Neural cell (in vitro differentiated cells): Measurements from ENCODE around the gene PDIA2. TPM values are rescaled to one million over a fixed set of nuclear protein-coding genes. Genes with fewer than 3 reads are reported as not detected.

Experiments used
- H2AFZ ChIP-seq: fragments of 200-600, 300-800 bp; sonication (generic), shearing (Covaris generic); 2 replicates; pipeline ENCODE4 v1.6.0; 2014; ENCODE audit warnings: low read depth, mild to moderate bottlenecking, antibody characterized with exemption, low read length, moderate library complexity
- H3F3A ChIP-seq: fragments of 200-600 bp; shearing (Covaris generic); 2 replicates; pipeline ENCODE4 v1.6.1; 2016; ENCODE audit warnings: mild to moderate bottlenecking, moderate library complexity, mixed read lengths, antibody characterized with exemption, low read length; ENCODE audit not compliant: insufficient read depth, poor library complexity, severe bottlenecking
- H3K27ac ChIP-seq: fragments of 200-600, 300-800 bp; sonication (generic), shearing (Covaris generic); 2 replicates; pipeline ENCODE4 v1.5.1; 2014; ENCODE audit warnings: mild to moderate bottlenecking, low read length, moderate library complexity
- H3K27me3 ChIP-seq: fragments of 300-800, 200-600 bp; sonication (generic), shearing (Covaris generic); 2 replicates; pipeline ENCODE4 v1.6.0; 2014; ENCODE audit warnings: mild to moderate bottlenecking, low read depth, low read length, moderate library complexity; ENCODE audit not compliant: insufficient read depth
- H3K36me3 ChIP-seq: fragments of 300-800, 200-600 bp; sonication (generic), shearing (Covaris generic); 2 replicates; pipeline ENCODE4 v1.5.1; 2014; ENCODE audit warnings: mild to moderate bottlenecking, antibody characterized with exemption, low read length, moderate library complexity; ENCODE audit not compliant: insufficient read depth
- H3K4me2 ChIP-seq: fragments of 300-800, 200-600 bp; sonication (generic), shearing (Covaris generic); 2 replicates; pipeline ENCODE4 v1.6.0; 2014; ENCODE audit warnings: mild to moderate bottlenecking, low read length
- H3K4me3 ChIP-seq: fragments of 300-800, 200-600 bp; sonication (generic), shearing (Covaris generic); 2 replicates; pipeline ENCODE4 v1.5.1; 2014; ENCODE audit warnings: mild to moderate bottlenecking, low read length, moderate library complexity
- H3K79me2 ChIP-seq: fragments of 200-600 bp; shearing (Covaris generic); replicated peaks from 2 replicates; pipeline ENCODE4 v1.6.0; 2014; ENCODE audit warnings: mild to moderate bottlenecking, low read length, moderate library complexity; ENCODE audit not compliant: insufficient read depth
- H3K9ac ChIP-seq: fragments of 300-800, 200-600 bp; sonication (generic), shearing (Covaris generic); 2 replicates; pipeline ENCODE4 v1.6.1; 2016; ENCODE audit warnings: mild to moderate bottlenecking, low read length, mixed read lengths
- H3K9me2 ChIP-seq: fragments of 200-600 bp; shearing (Covaris generic); 2 replicates; pipeline ENCODE4 v1.6.1; 2016; ENCODE audit warnings: mild to moderate bottlenecking, low read length, mixed read lengths; ENCODE audit not compliant: insufficient read depth
- H3K9me3 ChIP-seq: fragments of 200-600, 300-800 bp; sonication (generic), shearing (Covaris generic); 2 replicates; pipeline ENCODE4 v1.6.1; 2016; ENCODE audit warnings: mild to moderate bottlenecking, mixed run types, low read length, moderate library complexity, mixed read lengths
- H4K20me1 ChIP-seq: fragments of 200-600 bp; shearing (Covaris generic); 2 replicates; pipeline ENCODE4 v1.6.1; 2016; ENCODE audit warnings: mild to moderate bottlenecking, mixed run types; ENCODE audit not compliant: insufficient read depth
- EP300 ChIP-seq: fragments of 450-650 bp; conservative IDR thresholded peaks from 2 replicates; pipeline ENCODE4 v1.6.1; 2014; ENCODE audit warnings: antibody characterized with exemption, mild to moderate bottlenecking, moderate library complexity; ENCODE audit not compliant: poor library complexity, severe bottlenecking
- EZH2 ChIP-seq: fragments of 200-600, 300-800 bp; shearing (Covaris generic), sonication (generic); IDR thresholded peaks from 2 replicates; pipeline ENCODE4 v1.6.1; 2014; ENCODE audit warnings: antibody characterized with exemption, low read length, borderline replicate concordance, mild to moderate bottlenecking; ENCODE audit not compliant: insufficient read depth, poor library complexity, severe bottlenecking
- MXI1 ChIP-seq: fragments of 450-650 bp; conservative IDR thresholded peaks from 2 replicates; pipeline ENCODE4 v1.6.1; 2014; ENCODE audit warnings: antibody characterized with exemption, mild to moderate bottlenecking; ENCODE audit not compliant: poor library complexity, severe bottlenecking
- POLR2AphosphoS5 ChIP-seq: IDR thresholded peaks from 2 replicates; pipeline ENCODE4 v1.6.1; 2012
- RAD21 ChIP-seq: fragments of 450-650 bp; conservative IDR thresholded peaks from 2 replicates; pipeline ENCODE4 v1.6.1; 2014; ENCODE audit warnings: antibody characterized with exemption, mild to moderate bottlenecking, moderate library complexity
- SMC3 ChIP-seq: fragments of 450-650 bp; conservative IDR thresholded peaks from 2 replicates; pipeline ENCODE4 v1.6.1; 2014; ENCODE audit warnings: antibody characterized with exemption, mild to moderate bottlenecking, moderate library complexity; ENCODE audit not compliant: poor library complexity
- TAF1 ChIP-seq: IDR thresholded peaks from 2 replicates; pipeline ENCODE4 v1.6.1; 2012; ENCODE audit warnings: low read depth
- polyA plus RNA-seq: library from polyadenylated mRNA; depleted of rRNA; stranded (reverse); fragments of >200 nt; gene quantifications from 2 replicates; pipeline ENCODE4 v1.2.3, GENCODE V29; 2014
- TF ChIP-seq, protein P1 (sequence below): fragments of 450-650 bp; IDR thresholded peaks from 2 replicates; pipeline ENCODE4 v1.5.1; 2014; ENCODE audit warnings: antibody characterized with exemption, mild to moderate bottlenecking, moderate library complexity; ENCODE audit not compliant: poor library complexity, severe bottlenecking
- TF ChIP-seq, protein P2 (sequence below): IDR thresholded peaks from 2 replicates; pipeline ENCODE4 v1.6.1; 2012; ENCODE audit warnings: borderline replicate concordance

Gene PDIA2
- polyA plus RNA-seq, 1 donor from 2014 or later = 109 TPM

DNA sequence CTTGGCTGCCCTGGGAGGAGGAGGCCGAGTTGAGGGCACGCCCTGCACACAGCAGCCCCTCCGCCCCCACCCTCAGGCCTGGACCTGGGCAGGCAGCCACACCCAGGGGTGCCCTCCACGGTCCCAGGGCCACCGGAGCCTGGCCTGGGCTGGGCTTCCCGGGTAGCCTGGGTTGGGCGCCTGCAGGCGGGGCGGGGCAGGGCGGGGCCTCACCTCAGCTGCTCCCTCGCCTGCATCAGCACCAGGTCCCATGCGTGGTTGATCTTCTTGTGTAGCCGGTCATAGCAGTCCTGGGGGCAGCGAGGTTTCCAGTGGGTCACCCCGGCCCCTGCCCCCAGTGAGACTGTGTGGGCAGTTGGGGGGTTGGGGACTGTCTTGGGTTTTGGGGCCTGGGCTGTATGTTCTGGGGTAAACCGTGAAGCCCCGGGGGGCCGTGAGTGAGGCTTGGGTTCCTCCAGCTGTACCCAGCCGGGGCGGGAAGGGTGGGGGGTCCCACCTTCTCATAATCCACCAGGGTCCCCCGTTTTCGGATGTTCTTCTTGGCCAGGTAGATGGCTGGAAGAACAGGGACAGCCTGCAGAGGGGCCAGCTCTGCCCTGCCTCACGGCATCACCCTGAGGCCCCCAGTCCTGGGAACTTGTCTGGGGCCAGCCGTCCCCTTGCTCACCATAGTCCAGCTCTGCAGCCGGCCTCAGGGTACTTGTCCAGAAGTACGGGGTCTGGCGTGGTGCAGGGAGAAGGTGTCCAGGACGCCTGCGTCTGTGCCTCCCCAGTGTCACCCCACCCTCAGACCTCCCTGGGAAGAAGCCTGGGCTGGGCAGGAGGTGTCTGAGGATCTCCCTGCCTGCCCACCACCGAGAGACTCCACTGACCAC lies 9.2 kb upstream of the PDIA2 start:
- H3K9me2 ChIP-seq = no peaks in the 10 kb centered on the region
- H3K4me2 ChIP-seq = no peak overlapping the region
- no peak overlapping the region for H3K4me3 ChIP-seq
- no peaks in the 10 kb centered on the region for H4K20me1 ChIP-seq
- H3F3A ChIP-seq = no peaks in the 10 kb centered on the region
- H3K27ac ChIP-seq = no peak overlapping the region
- no peaks in the 10 kb centered on the region for H3K9me3 ChIP-seq
- H2AFZ ChIP-seq = no peak overlapping the region
- H3K9ac ChIP-seq = no peak overlapping the region
- no peak for TF ChIP-seq EZH2
- TF ChIP-seq POLR2AphosphoS5 = no peak
- no peak for TF ChIP-seq MXI1
- no peak for TF ChIP-seq SMC3
- TF ChIP-seq, protein P1, sequence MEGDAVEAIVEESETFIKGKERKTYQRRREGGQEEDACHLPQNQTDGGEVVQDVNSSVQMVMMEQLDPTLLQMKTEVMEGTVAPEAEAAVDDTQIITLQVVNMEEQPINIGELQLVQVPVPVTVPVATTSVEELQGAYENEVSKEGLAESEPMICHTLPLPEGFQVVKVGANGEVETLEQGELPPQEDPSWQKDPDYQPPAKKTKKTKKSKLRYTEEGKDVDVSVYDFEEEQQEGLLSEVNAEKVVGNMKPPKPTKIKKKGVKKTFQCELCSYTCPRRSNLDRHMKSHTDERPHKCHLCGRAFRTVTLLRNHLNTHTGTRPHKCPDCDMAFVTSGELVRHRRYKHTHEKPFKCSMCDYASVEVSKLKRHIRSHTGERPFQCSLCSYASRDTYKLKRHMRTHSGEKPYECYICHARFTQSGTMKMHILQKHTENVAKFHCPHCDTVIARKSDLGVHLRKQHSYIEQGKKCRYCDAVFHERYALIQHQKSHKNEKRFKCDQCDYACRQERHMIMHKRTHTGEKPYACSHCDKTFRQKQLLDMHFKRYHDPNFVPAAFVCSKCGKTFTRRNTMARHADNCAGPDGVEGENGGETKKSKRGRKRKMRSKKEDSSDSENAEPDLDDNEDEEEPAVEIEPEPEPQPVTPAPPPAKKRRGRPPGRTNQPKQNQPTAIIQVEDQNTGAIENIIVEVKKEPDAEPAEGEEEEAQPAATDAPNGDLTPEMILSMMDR = no peak
- TF ChIP-seq TAF1 = no peak
- TF ChIP-seq RAD21 = no peak
- no peak for TF ChIP-seq EP300
- TF ChIP-seq, protein P2, sequence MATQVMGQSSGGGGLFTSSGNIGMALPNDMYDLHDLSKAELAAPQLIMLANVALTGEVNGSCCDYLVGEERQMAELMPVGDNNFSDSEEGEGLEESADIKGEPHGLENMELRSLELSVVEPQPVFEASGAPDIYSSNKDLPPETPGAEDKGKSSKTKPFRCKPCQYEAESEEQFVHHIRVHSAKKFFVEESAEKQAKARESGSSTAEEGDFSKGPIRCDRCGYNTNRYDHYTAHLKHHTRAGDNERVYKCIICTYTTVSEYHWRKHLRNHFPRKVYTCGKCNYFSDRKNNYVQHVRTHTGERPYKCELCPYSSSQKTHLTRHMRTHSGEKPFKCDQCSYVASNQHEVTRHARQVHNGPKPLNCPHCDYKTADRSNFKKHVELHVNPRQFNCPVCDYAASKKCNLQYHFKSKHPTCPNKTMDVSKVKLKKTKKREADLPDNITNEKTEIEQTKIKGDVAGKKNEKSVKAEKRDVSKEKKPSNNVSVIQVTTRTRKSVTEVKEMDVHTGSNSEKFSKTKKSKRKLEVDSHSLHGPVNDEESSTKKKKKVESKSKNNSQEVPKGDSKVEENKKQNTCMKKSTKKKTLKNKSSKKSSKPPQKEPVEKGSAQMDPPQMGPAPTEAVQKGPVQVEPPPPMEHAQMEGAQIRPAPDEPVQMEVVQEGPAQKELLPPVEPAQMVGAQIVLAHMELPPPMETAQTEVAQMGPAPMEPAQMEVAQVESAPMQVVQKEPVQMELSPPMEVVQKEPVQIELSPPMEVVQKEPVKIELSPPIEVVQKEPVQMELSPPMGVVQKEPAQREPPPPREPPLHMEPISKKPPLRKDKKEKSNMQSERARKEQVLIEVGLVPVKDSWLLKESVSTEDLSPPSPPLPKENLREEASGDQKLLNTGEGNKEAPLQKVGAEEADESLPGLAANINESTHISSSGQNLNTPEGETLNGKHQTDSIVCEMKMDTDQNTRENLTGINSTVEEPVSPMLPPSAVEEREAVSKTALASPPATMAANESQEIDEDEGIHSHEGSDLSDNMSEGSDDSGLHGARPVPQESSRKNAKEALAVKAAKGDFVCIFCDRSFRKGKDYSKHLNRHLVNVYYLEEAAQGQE = no peak
- H3K36me3 ChIP-seq = no peaks in the 10 kb centered on the region
- no peaks in the 10 kb centered on the region for H3K79me2 ChIP-seq
- peaks cover 21% of the 10 kb centered on the region for H3K27me3 ChIP-seq

DNA sequence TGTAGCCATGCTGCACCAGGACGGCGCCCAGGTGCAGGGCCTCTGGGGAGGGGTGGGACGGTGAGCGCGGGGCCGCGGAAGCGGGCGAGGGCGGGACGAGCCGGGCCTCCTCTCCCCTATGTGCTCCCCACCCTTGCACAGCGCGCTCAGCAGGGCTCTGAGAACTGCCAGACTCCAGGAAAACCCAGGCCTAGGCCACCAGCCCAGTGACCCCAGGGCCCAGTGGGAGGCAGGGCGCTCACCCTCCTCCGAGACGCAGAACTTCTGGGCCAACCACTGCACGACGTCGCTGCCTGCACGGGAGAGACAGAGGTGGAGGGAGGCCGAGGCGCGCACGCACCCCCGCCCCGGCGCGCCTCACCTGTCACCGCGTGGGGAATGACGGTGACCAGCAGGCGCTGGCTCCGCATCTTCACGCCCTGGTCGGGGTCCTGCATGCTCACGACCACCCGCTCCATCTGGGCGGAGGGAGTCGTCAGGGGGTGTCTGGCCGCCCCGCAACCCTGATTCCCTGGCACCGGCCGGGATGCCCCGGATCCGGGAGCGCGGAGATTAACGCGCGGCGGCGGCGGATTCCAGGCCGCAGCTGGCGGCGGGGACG lies 7.8 kb upstream of the PDIA2 start:
- Histone ChIP-seq H3K4me2 (no peak overlapping the region), H3K27me3 (peaks cover 21% of the 10 kb centered on the region), H3K27ac (no peak overlapping the region), H3K9me2 (no peaks in the 10 kb centered on the region), H3F3A (no peaks in the 10 kb centered on the region), H2AFZ (no peak overlapping the region), H4K20me1 (no peaks in the 10 kb centered on the region), H3K4me3 (peak overlapping the region; percentile 60), H3K36me3 (no peaks in the 10 kb centered on the region), H3K9me3 (no peaks in the 10 kb centered on the region), H3K9ac (no peak overlapping the region), H3K79me2 (no peaks in the 10 kb centered on the region)
- peak; percentile 23 for TF ChIP-seq POLR2AphosphoS5
- TF ChIP-seq RAD21 = no peak
- TF ChIP-seq EZH2 = no peak
